Measurements from ENCODE around the gene SERINC5. TPM values are rescaled to one million over a fixed set of nuclear protein-coding genes. Genes with fewer than 3 reads are reported as not detected.
A peak's percentile ranks its signal among the peaks of the same experiment; 100 is the strongest.

The SERINC5 gene
- total RNA-seq, 1 experiment from 2014 or later = 52.3 TPM

DNA sequence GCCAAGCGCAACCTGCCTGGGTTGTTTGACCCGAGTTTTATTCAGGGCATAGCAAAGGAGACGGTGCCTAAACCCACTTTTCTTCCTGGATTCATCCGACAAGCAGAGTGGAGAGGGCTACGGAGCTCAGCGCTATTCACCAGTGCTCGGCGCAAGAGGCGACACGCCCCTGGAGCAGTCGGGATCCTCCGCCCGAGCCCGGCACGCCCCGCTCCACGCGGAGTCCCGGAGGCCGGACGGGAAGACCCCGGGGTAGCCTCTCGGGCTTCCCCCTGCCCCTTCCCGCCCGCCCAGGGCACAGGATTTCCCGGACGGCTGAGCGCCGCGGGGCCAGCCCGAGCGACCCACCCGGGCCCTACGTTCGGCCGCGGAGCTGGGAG is 427 bp downstream of the SERINC5 start:
- Histone ChIP-seq H3K18ac (ENCODE audit: insufficient read length, low read depth, low read length) (no peak overlapping the region), H3K23me2 (ENCODE audit: insufficient read length, low read depth, low read length, poor library complexity, severe bottlenecking) (peaks cover 30% of the 10 kb centered on the region), H2BK5ac (ENCODE audit: insufficient read length, low read length) (no peak overlapping the region), H3K79me2 (ENCODE audit: insufficient read depth, low read length) (peaks cover 37% of the 10 kb centered on the region), H3K27me3 (ENCODE audit: insufficient read depth, low read length) (no peaks in the 10 kb centered on the region), H4K91ac (ENCODE audit: insufficient read length, low read depth, low read length) (no peak overlapping the region), H3K23ac (ENCODE audit: insufficient read length, low read depth, low read length) (no peak overlapping the region), H3K79me1 (ENCODE audit: insufficient read depth, low read depth, low read length, poor library complexity, severe bottlenecking) (peaks cover 3% of the 10 kb centered on the region), H3T11ph (ENCODE audit: low read length) (no peak overlapping the region), H3K56ac (ENCODE audit: insufficient read length, low read depth, low read length) (no peak overlapping the region), H3K4me2 (ENCODE audit: insufficient read depth, insufficient read length, low read length) (peak overlapping the region; percentile 96), H2AFZ (ENCODE audit: low read length) (no peak overlapping the region), H3K14ac (ENCODE audit: insufficient read depth, low read length) (peak overlapping the region; percentile 21; the same call in 1 of the 2 replicates), H2BK15ac (ENCODE audit: low read depth, low read length) (no peak overlapping the region), H3K27ac (ENCODE audit: insufficient read length, low read depth, low read length) (no peak overlapping the region), H2BK120ac (ENCODE audit: low read depth, low read length, poor library complexity, severe bottlenecking) (no peak overlapping the region), H3K4me1 (ENCODE audit: insufficient read depth, low read length) (peaks cover 11% of the 10 kb centered on the region; the same call in 1 of the 2 replicates), H2BK12ac (ENCODE audit: insufficient read length, low read depth, low read length) (no peak overlapping the region), H4K20me1 (ENCODE audit: control insufficient read depth, insufficient read depth, insufficient read length) (no peaks in the 10 kb centered on the region), H3K9me3 (ENCODE audit: control insufficient read depth, low read depth, low read length) (no peaks in the 10 kb centered on the region), H2AK5ac (ENCODE audit: insufficient read length, low read length) (no peak overlapping the region), H2BK20ac (ENCODE audit: low read depth, low read length, poor library complexity, severe bottlenecking) (no peak overlapping the region), H3K4ac (ENCODE audit: low read depth, low read length) (no peak overlapping the region), H3K9ac (ENCODE audit: extremely low read depth, insufficient read length, low read length) (peak overlapping the region; percentile 82), H4K5ac (ENCODE audit: insufficient read length, low read depth, low read length) (no peak overlapping the region), H4K8ac (replicated peaks; ENCODE audit: insufficient read length, low read depth, low read length) (no peak overlapping the region)
- DNase-seq = no peak
- Mint-ChIP-seq H3K4me3 (peak overlapping the region; percentile 85 to 94), H3K36me3 (ENCODE audit: insufficient read depth in 1 of 3, low read depth in 3 of 3) (peaks cover 0 to 4% (median 0%) of the 10 kb centered on the region in 3 experiments; a peak in 5 of 7 replicates), H3K27ac (no peak overlapping the region), H3K4me1 (peaks cover 54 to 58% of the 10 kb centered on the region in 2 experiments), H3K9me3 (no peaks in the 10 kb centered on the region; a peak in 1 of 5 replicates), H3K27me3 (ENCODE audit: low read depth) (no peaks in the 10 kb centered on the region)
- WGBS (ENCODE audit: extremely low coverage, insufficient read length, low lambda C conversion rate) = no CpG with 5 or more reads among the region's 37 CpGs
- TF ChIP-seq, protein P1, sequence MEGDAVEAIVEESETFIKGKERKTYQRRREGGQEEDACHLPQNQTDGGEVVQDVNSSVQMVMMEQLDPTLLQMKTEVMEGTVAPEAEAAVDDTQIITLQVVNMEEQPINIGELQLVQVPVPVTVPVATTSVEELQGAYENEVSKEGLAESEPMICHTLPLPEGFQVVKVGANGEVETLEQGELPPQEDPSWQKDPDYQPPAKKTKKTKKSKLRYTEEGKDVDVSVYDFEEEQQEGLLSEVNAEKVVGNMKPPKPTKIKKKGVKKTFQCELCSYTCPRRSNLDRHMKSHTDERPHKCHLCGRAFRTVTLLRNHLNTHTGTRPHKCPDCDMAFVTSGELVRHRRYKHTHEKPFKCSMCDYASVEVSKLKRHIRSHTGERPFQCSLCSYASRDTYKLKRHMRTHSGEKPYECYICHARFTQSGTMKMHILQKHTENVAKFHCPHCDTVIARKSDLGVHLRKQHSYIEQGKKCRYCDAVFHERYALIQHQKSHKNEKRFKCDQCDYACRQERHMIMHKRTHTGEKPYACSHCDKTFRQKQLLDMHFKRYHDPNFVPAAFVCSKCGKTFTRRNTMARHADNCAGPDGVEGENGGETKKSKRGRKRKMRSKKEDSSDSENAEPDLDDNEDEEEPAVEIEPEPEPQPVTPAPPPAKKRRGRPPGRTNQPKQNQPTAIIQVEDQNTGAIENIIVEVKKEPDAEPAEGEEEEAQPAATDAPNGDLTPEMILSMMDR (conservative IDR thresholded peaks at IDR 0.05) = no peak

All from H9 (cell line).